GM12878 (cell line): ENCODE measurements around the gene PRSS56.

Experiments
- CHD4 ChIP-seq: fragments of 200-600 bp; sonication (generic); IDR thresholded peaks from 2 replicates; pipeline ENCODE4 v1.6.1; 2016; ENCODE audit warnings: mild to moderate bottlenecking
- EP300 ChIP-seq, 2 experiments: fragments of 150-350 bp in 1 of 2; IDR thresholded peaks; 2 replicates each; pipeline ENCODE4 v1.6.1; 2011 to 2012; ENCODE audit warnings: low read depth in 2 of 2, low read length in 2 of 2, borderline replicate concordance in 1 of 2, improper control_type of control experiment in 1 of 2, inconsistent platforms in 1 of 2; ENCODE audit not compliant: control insufficient read depth in 1 of 2
- PML ChIP-seq: IDR thresholded peaks from 2 replicates; pipeline ENCODE4 v1.6.1; 2012; ENCODE audit warnings: low read length, inconsistent platforms
- POLR2AphosphoS2 ChIP-seq: IDR thresholded peaks from 2 replicates; pipeline ENCODE4 v1.6.1; 2011; ENCODE audit warnings: low read depth, mild to moderate bottlenecking, low read length, improper control_type of control experiment, moderate library complexity
- RAD51 ChIP-seq: fragments of 450-650 bp; IDR thresholded peaks from 2 replicates; pipeline ENCODE4 v1.6.1; 2016; ENCODE audit warnings: moderate library complexity, mild to moderate bottlenecking, inconsistent platforms
- USF2 ChIP-seq: IDR thresholded peaks from 2 replicates; pipeline ENCODE4 v1.6.1; 2011; ENCODE audit warnings: low read depth, low read length, improper control_type of control experiment, borderline replicate concordance
- YY1 ChIP-seq: IDR thresholded peaks from 2 replicates; pipeline ENCODE4 v1.6.1; 2011; ENCODE audit warnings: low read depth, mild to moderate bottlenecking, low read length
- ZBTB40 ChIP-seq: fragments of 450-650 bp; IDR thresholded peaks from 2 replicates; pipeline ENCODE4 v1.6.1; 2016; ENCODE audit warnings: mild to moderate bottlenecking, moderate library complexity, borderline replicate concordance
- TF ChIP-seq, protein P1 (sequence below): fragments of 450-650 bp; IDR thresholded peaks from 2 replicates; pipeline ENCODE4 v1.6.1; 2018; ENCODE audit warnings: mild to moderate bottlenecking, low read depth, moderate library complexity; ENCODE audit not compliant: partially characterized antibody
- TF ChIP-seq, protein P2 (sequence below), 3 experiments: IDR thresholded peaks in 2 of 3; conservative IDR thresholded peaks in 1 of 3; 2 replicates each; pipeline ENCODE4 v1.5.1; 2011; ENCODE audit warnings: low read depth in 3 of 3, low read length in 3 of 3, mild to moderate bottlenecking in 3 of 3, control low read depth in 2 of 3, moderate library complexity in 2 of 3, inconsistent platforms in 1 of 3, mixed read lengths in 1 of 3; ENCODE audit not compliant: control insufficient read depth in 2 of 3, insufficient read depth in 1 of 3; ENCODE audit errors: extremely low read depth in 1 of 3

- TF ChIP-seq, protein P1, sequence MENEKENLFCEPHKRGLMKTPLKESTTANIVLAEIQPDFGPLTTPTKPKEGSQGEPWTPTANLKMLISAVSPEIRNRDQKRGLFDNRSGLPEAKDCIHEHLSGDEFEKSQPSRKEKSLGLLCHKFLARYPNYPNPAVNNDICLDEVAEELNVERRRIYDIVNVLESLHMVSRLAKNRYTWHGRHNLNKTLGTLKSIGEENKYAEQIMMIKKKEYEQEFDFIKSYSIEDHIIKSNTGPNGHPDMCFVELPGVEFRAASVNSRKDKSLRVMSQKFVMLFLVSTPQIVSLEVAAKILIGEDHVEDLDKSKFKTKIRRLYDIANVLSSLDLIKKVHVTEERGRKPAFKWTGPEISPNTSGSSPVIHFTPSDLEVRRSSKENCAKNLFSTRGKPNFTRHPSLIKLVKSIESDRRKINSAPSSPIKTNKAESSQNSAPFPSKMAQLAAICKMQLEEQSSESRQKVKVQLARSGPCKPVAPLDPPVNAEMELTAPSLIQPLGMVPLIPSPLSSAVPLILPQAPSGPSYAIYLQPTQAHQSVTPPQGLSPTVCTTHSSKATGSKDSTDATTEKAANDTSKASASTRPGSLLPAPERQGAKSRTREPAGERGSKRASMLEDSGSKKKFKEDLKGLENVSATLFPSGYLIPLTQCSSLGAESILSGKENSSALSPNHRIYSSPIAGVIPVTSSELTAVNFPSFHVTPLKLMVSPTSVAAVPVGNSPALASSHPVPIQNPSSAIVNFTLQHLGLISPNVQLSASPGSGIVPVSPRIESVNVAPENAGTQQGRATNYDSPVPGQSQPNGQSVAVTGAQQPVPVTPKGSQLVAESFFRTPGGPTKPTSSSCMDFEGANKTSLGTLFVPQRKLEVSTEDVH = no peak
- TF ChIP-seq ZBTB40 (no peak), YY1 (no peak), PML (no peak), CHD4 (no peak), EP300 (IDR thresholded peaks at IDR 0.05; ENCODE audit: borderline replicate concordance in 1 of 2, control insufficient read depth in 1 of 2, low read depth in 2 of 2, low read length in 2 of 2) (no peak), USF2 (no peak), RAD51 (no peak), POLR2AphosphoS2 (no peak)
- TF ChIP-seq, protein P2, sequence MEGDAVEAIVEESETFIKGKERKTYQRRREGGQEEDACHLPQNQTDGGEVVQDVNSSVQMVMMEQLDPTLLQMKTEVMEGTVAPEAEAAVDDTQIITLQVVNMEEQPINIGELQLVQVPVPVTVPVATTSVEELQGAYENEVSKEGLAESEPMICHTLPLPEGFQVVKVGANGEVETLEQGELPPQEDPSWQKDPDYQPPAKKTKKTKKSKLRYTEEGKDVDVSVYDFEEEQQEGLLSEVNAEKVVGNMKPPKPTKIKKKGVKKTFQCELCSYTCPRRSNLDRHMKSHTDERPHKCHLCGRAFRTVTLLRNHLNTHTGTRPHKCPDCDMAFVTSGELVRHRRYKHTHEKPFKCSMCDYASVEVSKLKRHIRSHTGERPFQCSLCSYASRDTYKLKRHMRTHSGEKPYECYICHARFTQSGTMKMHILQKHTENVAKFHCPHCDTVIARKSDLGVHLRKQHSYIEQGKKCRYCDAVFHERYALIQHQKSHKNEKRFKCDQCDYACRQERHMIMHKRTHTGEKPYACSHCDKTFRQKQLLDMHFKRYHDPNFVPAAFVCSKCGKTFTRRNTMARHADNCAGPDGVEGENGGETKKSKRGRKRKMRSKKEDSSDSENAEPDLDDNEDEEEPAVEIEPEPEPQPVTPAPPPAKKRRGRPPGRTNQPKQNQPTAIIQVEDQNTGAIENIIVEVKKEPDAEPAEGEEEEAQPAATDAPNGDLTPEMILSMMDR (IDR thresholded peaks at IDR 0.05 in 2 of 3, conservative IDR thresholded peaks at IDR 0.05 in 1 of 3; ENCODE audit: control insufficient read depth in 2 of 3, extremely low read depth in 1 of 3, insufficient read depth in 1 of 3, low read depth in 3 of 3, low read length in 3 of 3) = no peak
Measured at GRCh38 chr2:232524771-232525170, 4.6 kb downstream of the PRSS56 start.
